OCI-LY3 (cell line): ENCODE measurements around the gene TRAPPC2.

Experiments used
- CTCF ChIP-seq: fragments of 200-600, 300-600 bp; sonication (generic); IDR thresholded peaks from 2 replicates; pipeline ENCODE4 v1.5.1; 2014; ENCODE audit warnings: antibody characterized with exemption, low read length, low read depth
- EZH2phosphoT487 ChIP-seq: fragments of 200-600 bp; shearing (Covaris generic); IDR thresholded peaks from 2 replicates; pipeline ENCODE4 v1.6.1; 2018; ENCODE audit warnings: antibody characterized with exemption, mixed run types, low read depth

- TF ChIP-seq CTCF (no peak), EZH2phosphoT487 (no peak)
These were observed 67.6 kb downstream of the TRAPPC2 start for GRCh38 chrX:13666836-13667235.
